Choroid plexus epithelial cell (primary cell): ENCODE data around the gene AP5S1.

ENCODE experiments used
- DNase-seq: peaks from one replicate; pipeline ENCODE4 v3.0.0-alpha.2; 2010; ENCODE audit warnings: low read depth
- H3K4me3 ChIP-seq: 2 replicates; pipeline ENCODE4 v1.5.1; 2011; ENCODE audit warnings: low read depth, mild to moderate bottlenecking, control low read depth, low read length, moderate library complexity
- CTCF ChIP-seq: conservative IDR thresholded peaks from 2 replicates; pipeline ENCODE4 v1.5.1; 2011; ENCODE audit warnings: low read depth, mild to moderate bottlenecking, control low read depth, inconsistent platforms, low read length, moderate library complexity

AP5S1 gene

GRCh38 chr20:3820048-3820900, at the start of gene AP5S1:
Gene AP5S1, plus strand, starts transcription at chr20:3820547. Its CDS starts 1,571 bp downstream, at chr20:3822118.
- peak; percentile 57 for TF ChIP-seq CTCF
- peak; percentile 97 for DNase-seq
- peak within 1 kb of the TSS; percentile 95 for H3K4me3 ChIP-seq

- no peak for DNase-seq
- H3K4me3 ChIP-seq = no peak overlapping the region
- TF ChIP-seq CTCF = no peak
These were observed 48.7 kb upstream of the AP5S1 start for GRCh38 chr20:3771552-3772058.

DNA sequence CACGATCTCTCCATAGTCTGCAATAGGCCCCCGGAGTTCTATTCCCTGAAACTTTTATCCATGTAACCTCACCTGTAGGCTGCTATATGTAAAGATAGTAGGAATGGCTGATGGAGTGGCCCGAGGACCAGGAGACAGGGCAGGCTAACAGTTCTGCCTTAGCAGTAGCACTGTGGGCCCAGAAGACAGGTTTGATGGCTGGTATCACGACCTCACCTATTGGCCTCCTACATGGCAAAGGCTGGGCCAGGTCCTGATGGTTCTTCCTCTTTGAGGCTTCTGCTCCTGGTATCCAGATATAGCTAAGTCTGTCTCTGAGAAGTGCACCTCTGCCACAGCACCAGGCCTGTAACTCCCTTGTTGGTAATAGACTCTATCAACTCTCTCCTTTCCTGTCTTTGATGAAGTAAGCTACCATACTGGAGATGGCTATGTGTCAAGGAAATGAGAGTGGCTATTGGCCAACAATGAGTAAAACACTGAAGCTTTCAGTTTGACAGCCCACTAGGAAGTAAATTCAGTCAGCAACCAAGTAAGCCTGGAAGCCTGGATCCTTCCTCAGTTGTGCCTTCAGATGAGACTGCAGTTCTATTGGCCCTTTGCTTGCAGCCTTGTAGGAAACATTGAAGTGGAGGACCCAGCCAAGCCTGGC, 44.8 kb upstream of the AP5S1 start:
- TF ChIP-seq CTCF = no peak
- no peak for DNase-seq
- no peak overlapping the region for H3K4me3 ChIP-seq

GRCh38 chr20:3777381-3777715, 43.0 kb upstream of the AP5S1 start:
- peak overlapping the region; percentile 54 for H3K4me3 ChIP-seq
- TF ChIP-seq CTCF = no peak
- no peak for DNase-seq

- peak overlapping the region; percentile 54 for H3K4me3 ChIP-seq
- peak; percentile 35 for DNase-seq
- no peak for TF ChIP-seq CTCF
These were observed 42.4 kb upstream of the AP5S1 start for GRCh38 chr20:3777716-3778629.

DNA sequence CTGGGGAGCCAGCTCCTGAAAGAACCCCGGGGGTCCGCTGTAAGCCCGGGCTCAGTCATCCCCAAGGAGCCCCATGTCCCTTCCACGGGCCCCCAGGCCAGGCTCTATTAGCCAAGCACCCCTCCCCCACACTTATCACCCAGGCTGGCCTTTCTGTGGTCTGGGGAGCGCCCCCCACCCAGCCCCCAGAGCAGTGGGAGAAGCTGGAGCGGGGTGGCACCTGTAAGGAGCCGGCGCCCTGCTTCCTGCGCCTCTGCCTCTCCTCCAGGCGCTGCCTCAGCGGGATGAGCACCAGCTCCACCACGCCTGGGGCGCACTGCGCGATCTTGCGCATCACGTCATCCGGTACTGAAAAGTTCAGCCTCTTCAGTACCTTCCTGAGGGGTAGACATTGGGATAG, 41.4 kb upstream of the AP5S1 start:
- no peak overlapping the region for H3K4me3 ChIP-seq
- no peak for TF ChIP-seq CTCF
- no peak for DNase-seq
